ENCODE measurements around the gene HES2.

DNA sequence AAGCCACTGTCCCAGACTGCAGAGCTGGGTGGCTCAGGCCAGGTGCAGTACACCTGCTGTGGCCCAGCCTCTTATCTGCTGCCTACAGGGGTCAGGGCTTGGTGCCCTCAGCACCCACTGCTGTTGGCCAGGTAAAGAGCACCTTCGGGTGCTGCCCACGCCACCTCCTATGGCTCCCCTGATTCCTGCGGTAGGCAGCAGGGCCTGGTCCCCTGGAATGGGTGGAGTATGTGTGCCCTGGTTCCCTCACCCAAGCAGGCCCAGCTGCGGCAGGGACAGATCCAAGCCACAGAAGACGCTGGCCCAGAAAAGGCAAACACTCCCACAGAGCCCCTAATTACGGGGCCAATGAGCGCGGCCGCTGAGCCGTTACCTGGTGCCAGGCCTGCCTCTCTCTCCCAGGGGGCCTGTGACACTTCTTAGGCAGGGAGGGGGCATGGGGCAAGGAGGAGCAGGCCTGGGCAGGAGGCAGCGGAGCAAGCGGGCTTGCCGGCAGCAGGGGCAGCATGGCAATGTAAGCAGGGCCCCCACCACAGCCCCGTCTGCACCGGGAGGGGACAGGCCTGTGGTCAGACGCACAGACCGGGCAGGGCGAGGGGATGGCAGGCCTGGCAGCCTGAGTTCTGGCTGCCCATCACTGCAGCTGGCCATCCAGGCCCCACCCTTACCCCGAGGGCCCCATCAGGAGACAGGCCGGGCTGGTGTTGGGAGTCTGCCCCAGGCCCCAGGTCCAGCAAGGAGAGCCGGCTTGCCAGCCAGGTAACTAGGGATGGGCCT, 23.8 kb upstream of the HES2 start:
- no peak for TF ChIP-seq NFIC (IDR thresholded peaks at IDR 0.05)
- no peak; the same call in 1 of the 2 replicates for TF ChIP-seq EP300 (IDR thresholded peaks at IDR 0.05; ENCODE audit: borderline replicate concordance)
- no peak for TF ChIP-seq RAD21 (IDR thresholded peaks at IDR 0.05; ENCODE audit: low read depth)
- no peak for TF ChIP-seq TEAD4 (IDR thresholded peaks at IDR 0.05)
- TF ChIP-seq TAF1 (IDR thresholded peaks at IDR 0.05; ENCODE audit: low read depth) = no peak
- TF ChIP-seq CEBPB (IDR thresholded peaks at IDR 0.05) = no peak
- TF ChIP-seq, protein P1, sequence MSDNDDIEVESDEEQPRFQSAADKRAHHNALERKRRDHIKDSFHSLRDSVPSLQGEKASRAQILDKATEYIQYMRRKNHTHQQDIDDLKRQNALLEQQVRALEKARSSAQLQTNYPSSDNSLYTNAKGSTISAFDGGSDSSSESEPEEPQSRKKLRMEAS (IDR thresholded peaks at IDR 0.05) = no peak
- TF ChIP-seq YY1 (IDR thresholded peaks at IDR 0.05; ENCODE audit: low read depth) = no peak
- no peak for TF ChIP-seq FOXM1 (IDR thresholded peaks at IDR 0.05; ENCODE audit: borderline replicate concordance, low read depth)
- TF ChIP-seq EGR1 (IDR thresholded peaks at IDR 0.05) = no peak
- TF ChIP-seq, protein P2, sequence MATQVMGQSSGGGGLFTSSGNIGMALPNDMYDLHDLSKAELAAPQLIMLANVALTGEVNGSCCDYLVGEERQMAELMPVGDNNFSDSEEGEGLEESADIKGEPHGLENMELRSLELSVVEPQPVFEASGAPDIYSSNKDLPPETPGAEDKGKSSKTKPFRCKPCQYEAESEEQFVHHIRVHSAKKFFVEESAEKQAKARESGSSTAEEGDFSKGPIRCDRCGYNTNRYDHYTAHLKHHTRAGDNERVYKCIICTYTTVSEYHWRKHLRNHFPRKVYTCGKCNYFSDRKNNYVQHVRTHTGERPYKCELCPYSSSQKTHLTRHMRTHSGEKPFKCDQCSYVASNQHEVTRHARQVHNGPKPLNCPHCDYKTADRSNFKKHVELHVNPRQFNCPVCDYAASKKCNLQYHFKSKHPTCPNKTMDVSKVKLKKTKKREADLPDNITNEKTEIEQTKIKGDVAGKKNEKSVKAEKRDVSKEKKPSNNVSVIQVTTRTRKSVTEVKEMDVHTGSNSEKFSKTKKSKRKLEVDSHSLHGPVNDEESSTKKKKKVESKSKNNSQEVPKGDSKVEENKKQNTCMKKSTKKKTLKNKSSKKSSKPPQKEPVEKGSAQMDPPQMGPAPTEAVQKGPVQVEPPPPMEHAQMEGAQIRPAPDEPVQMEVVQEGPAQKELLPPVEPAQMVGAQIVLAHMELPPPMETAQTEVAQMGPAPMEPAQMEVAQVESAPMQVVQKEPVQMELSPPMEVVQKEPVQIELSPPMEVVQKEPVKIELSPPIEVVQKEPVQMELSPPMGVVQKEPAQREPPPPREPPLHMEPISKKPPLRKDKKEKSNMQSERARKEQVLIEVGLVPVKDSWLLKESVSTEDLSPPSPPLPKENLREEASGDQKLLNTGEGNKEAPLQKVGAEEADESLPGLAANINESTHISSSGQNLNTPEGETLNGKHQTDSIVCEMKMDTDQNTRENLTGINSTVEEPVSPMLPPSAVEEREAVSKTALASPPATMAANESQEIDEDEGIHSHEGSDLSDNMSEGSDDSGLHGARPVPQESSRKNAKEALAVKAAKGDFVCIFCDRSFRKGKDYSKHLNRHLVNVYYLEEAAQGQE (IDR thresholded peaks at IDR 0.05; ENCODE audit: low read depth) = no peak
- TF ChIP-seq, protein P3, sequence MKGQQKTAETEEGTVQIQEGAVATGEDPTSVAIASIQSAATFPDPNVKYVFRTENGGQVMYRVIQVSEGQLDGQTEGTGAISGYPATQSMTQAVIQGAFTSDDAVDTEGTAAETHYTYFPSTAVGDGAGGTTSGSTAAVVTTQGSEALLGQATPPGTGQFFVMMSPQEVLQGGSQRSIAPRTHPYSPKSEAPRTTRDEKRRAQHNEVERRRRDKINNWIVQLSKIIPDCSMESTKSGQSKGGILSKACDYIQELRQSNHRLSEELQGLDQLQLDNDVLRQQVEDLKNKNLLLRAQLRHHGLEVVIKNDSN (IDR thresholded peaks at IDR 0.05) = no peak
- peak; percentile 67; the same call in 1 of the 2 replicates for TF ChIP-seq ZBTB7A (IDR thresholded peaks at IDR 0.05; ENCODE audit: low read depth)
- TF ChIP-seq CREB1 (IDR thresholded peaks at IDR 0.05; ENCODE audit: low read depth) = no peak
